ENCODE measurements around the gene KCNJ18.
"Not testable (repeated sequence)": the region's sequence is repeated elsewhere in the genome, so short reads cannot be mapped to it uniquely, and the experiment has no call there.

- TF ChIP-seq CTCF (IDR thresholded peaks at IDR 0.05 in 4 of 5, conservative IDR thresholded peaks at IDR 0.05 in 1 of 5); POLR2A (IDR thresholded peaks at IDR 0.05): not testable (repeated sequence)
Measured at GRCh38 chr17:21691883-21692703, at the start of gene KCNJ18.

Data from gastrocnemius medialis (tissue), 4 donors.